Measurements from ENCODE around the gene MACROD2. TPM values are rescaled to one million over a fixed set of nuclear protein-coding genes. Genes with fewer than 3 reads are reported as not detected.

MACROD2 gene
- total and polyA plus RNA-seq, 9 donors: 3.7 to 25.5 (median 7.8) TPM

- Histone ChIP-seq H3K27me3 (no peaks in the 10 kb centered on the region), H3K9me3 (no peaks in the 10 kb centered on the region), H3K27ac (no peak overlapping the region), H3K36me3 (no peaks in the 10 kb centered on the region), H3K4me3 (no peak overlapping the region), H3K4me1 (ENCODE audit: insufficient read depth) (no peaks in the 10 kb centered on the region)
- WGBS, 3 donors: 54 to 61% (median 57%) methylated on average over 4 of the region's 4 CpGs
- intact Hi-C loops (cut with DNase I): no loop called here
- no peak for DNase-seq
- TF ChIP-seq EP300 (IDR thresholded peaks at IDR 0.05): no peak
- TF ChIP-seq CTCF (IDR thresholded peaks at IDR 0.05): no peak
- no peak for TF ChIP-seq POLR2A (IDR thresholded peaks at IDR 0.05)
These were observed 1460.0 kb downstream of the MACROD2 start for GRCh38 chr20:15455279-15455678.

GRCh38 chr20:15461938-15462337 is 1466.6 kb downstream of the MACROD2 start:
- Histone ChIP-seq H3K27me3 (no peaks in the 10 kb centered on the region), H3K36me3 (no peaks in the 10 kb centered on the region), H3K27ac (no peak overlapping the region), H3K4me3 (no peak overlapping the region), H3K9me3 (no peaks in the 10 kb centered on the region), H3K4me1 (ENCODE audit: insufficient read depth) (no peaks in the 10 kb centered on the region)
- intact Hi-C loops (cut with DNase I): no loop called here
- 95 to 96% (median 95%) methylated on average over 4 of the region's 4 CpGs for WGBS, 3 donors
- TF ChIP-seq EP300 (IDR thresholded peaks at IDR 0.05) (no peak), CTCF (IDR thresholded peaks at IDR 0.05) (no peak), POLR2A (IDR thresholded peaks at IDR 0.05) (no peak)
- DNase-seq: no peak

- peak in 1 of 5 donors; percentile 17 for DNase-seq
- WGBS, 3 donors: 39 to 50% (median 47%) methylated on average over 5 of the region's 5 CpGs
- Histone ChIP-seq H3K4me1 (ENCODE audit: insufficient read depth) (no peaks in the 10 kb centered on the region), H3K27me3 (no peaks in the 10 kb centered on the region), H3K9me3 (no peaks in the 10 kb centered on the region), H3K36me3 (no peaks in the 10 kb centered on the region), H3K4me3 (no peak overlapping the region), H3K27ac (no peak overlapping the region)
- intact Hi-C loops (cut with DNase I): no loop called here
- TF ChIP-seq CTCF (IDR thresholded peaks at IDR 0.05) (no peak), POLR2A (IDR thresholded peaks at IDR 0.05) (no peak), EP300 (IDR thresholded peaks at IDR 0.05) (no peak)
These were observed 1480.2 kb downstream of the MACROD2 start for GRCh38 chr20:15475483-15475882.

- TF ChIP-seq CTCF (IDR thresholded peaks at IDR 0.05) (no peak), EP300 (IDR thresholded peaks at IDR 0.05) (no peak), POLR2A (IDR thresholded peaks at IDR 0.05) (no peak)
- intact Hi-C loops (cut with DNase I): no loop called here
- Histone ChIP-seq H3K36me3 (no peaks in the 10 kb centered on the region), H3K27me3 (no peaks in the 10 kb centered on the region), H3K9me3 (no peaks in the 10 kb centered on the region), H3K27ac (no peak overlapping the region), H3K4me3 (no peak overlapping the region), H3K4me1 (ENCODE audit: insufficient read depth) (no peaks in the 10 kb centered on the region)
- WGBS, 3 donors: 71 to 83% (median 71%) methylated on average over 2 of the region's 2 CpGs
- DNase-seq: no peak
These were observed 1480.9 kb downstream of the MACROD2 start for GRCh38 chr20:15476186-15476585.

Measured in ovary (tissue), 9 donors.